ENCODE measurements around the gene CCDC157.
"Not testable (repeated sequence)": the region's sequence is repeated elsewhere in the genome, so short reads cannot be mapped to it uniquely, and the experiment has no call there.

CCDC157 gene

GRCh38 chr22:30390974-30391691 lies 34.3 kb downstream of the CCDC157 start:
- peak; percentile 68 to 72 for DNase-seq (ENCODE audit: low read depth in 2 of 2)

GRCh38 chr22:30392661-30393321 lies 36.0 kb downstream of the CCDC157 start:
- no peak for DNase-seq (ENCODE audit: low read depth in 2 of 2)

GRCh38 chr22:30393322-30393680 lies 36.5 kb downstream of the CCDC157 start:
- no peak for DNase-seq (ENCODE audit: low read depth in 2 of 2)

GRCh38 chr22:30393885-30394284 lies 37.1 kb downstream of the CCDC157 start:
- DNase-seq (ENCODE audit: low read depth in 2 of 2): no peak

- DNase-seq (ENCODE audit: low read depth in 2 of 2): peak; percentile 47 to 62
Measured at GRCh38 chr22:30396871-30397655, 40.3 kb downstream of the CCDC157 start, which contains the start of gene SEC14L2. Gene SEC14L2 (plus strand): TSS chr22:30397018. CDS start chr22:30397117, 99 bp downstream.

- DNase-seq (ENCODE audit: low read depth in 2 of 2): no peak
Measured at GRCh38 chr22:30397656-30398635, 41.1 kb downstream of the CCDC157 start.

GRCh38 chr22:30398685-30399680 lies 42.2 kb downstream of the CCDC157 start:
- DNase-seq (ENCODE audit: low read depth in 2 of 2): no peak

GRCh38 chr22:30399718-30400117 lies 42.9 kb downstream of the CCDC157 start:
- no peak for DNase-seq (ENCODE audit: low read depth in 2 of 2)

- DNase-seq (ENCODE audit: low read depth in 2 of 2): no peak
Measured at GRCh38 chr22:30400159-30400558, 43.4 kb downstream of the CCDC157 start.

- DNase-seq (ENCODE audit: low read depth in 2 of 2): not testable (repeated sequence)
Measured at GRCh38 chr22:30401024-30401423, 44.2 kb downstream of the CCDC157 start.

- DNase-seq (ENCODE audit: low read depth in 2 of 2): no peak
Measured at GRCh38 chr22:30402028-30402765, 45.4 kb downstream of the CCDC157 start.

- DNase-seq (ENCODE audit: low read depth in 2 of 2): not testable (repeated sequence)
Measured at GRCh38 chr22:30402766-30403104, 45.9 kb downstream of the CCDC157 start.

GRCh38 chr22:30404307-30404706 lies 47.5 kb downstream of the CCDC157 start:
- DNase-seq (ENCODE audit: low read depth in 2 of 2): no peak

GRCh38 chr22:30405731-30406130 lies 48.9 kb downstream of the CCDC157 start:
- DNase-seq (ENCODE audit: low read depth in 2 of 2): no peak

- DNase-seq (ENCODE audit: low read depth in 2 of 2): no peak
Measured at GRCh38 chr22:30406400-30406799, 49.6 kb downstream of the CCDC157 start.

GRCh38 chr22:30408388-30409102 lies 51.7 kb downstream of the CCDC157 start:
- no peak for DNase-seq (ENCODE audit: low read depth in 2 of 2)

GRCh38 chr22:30411780-30412179 lies 55.0 kb downstream of the CCDC157 start:
- no peak for DNase-seq (ENCODE audit: low read depth in 2 of 2)

- no peak for DNase-seq (ENCODE audit: low read depth in 2 of 2)
Measured at GRCh38 chr22:30413001-30413400, 56.2 kb downstream of the CCDC157 start.
